HL-60 (cell line): ENCODE measurements around the gene ZNRF3.

ENCODE experiments used
- CTCF ChIP-seq: IDR thresholded peaks from one replicate; pipeline ENCODE4 v1.5.1; 2011; ENCODE audit warnings: low read length, control low read depth, inconsistent platforms; ENCODE audit not compliant: insufficient read depth
- POLR2AphosphoS5 ChIP-seq: IDR thresholded peaks from 2 replicates; pipeline ENCODE4 v1.6.1; 2012; ENCODE audit warnings: low read depth

GRCh38 chr22:29098296-29098695 lies 214.9 kb downstream of the ZNRF3 start:
- TF ChIP-seq CTCF (no peak), POLR2AphosphoS5 (no peak)
